Central memory CD8-positive, alpha-beta T cell (primary cell): ENCODE data around the gene SLC29A1.
"Not testable (repeated sequence)": the region's sequence is repeated elsewhere in the genome, so short reads cannot be mapped to it uniquely, and the experiment has no call there.

ENCODE experiments used
- ATAC-seq: fragments of 150-1000 bp; cut with Tn5 transposase; replicated peaks from 2 replicates; pipeline ENCODE4 v1.10.0; 2022; ENCODE audit warnings: mild to moderate bottlenecking, moderate FRiP score, moderate number of reproducible peaks; ENCODE audit not compliant: poor library complexity, severe bottlenecking; ENCODE audit errors: extremely low read depth
- DNase-seq, 2 donors: peaks; one replicate each; pipeline ENCODE4 v3.0.0; 2021; ENCODE audit warnings: low spot score in 2 of 2
- H3K27ac Mint-ChIP-seq: one replicate; pipeline ENCODE4 v1.8.0; 2022; ENCODE audit warnings: low read depth, mild to moderate bottlenecking, moderate library complexity, mixed read lengths
- H3K27me3 Mint-ChIP-seq: one replicate; pipeline ENCODE4 v1.8.0; 2022; ENCODE audit warnings: mixed read lengths
- H3K36me3 Mint-ChIP-seq: one replicate; pipeline ENCODE4 v1.8.0; 2022; ENCODE audit warnings: mild to moderate bottlenecking, moderate library complexity, mixed read lengths; ENCODE audit not compliant: insufficient read depth
- H3K4me1 Mint-ChIP-seq: one replicate; pipeline ENCODE4 v1.8.0; 2022; ENCODE audit warnings: mixed read lengths
- H3K4me3 Mint-ChIP-seq: one replicate; pipeline ENCODE4 v1.8.0; 2022; ENCODE audit warnings: mild to moderate bottlenecking, moderate library complexity, mixed read lengths
- H3K9me3 Mint-ChIP-seq: one replicate; pipeline ENCODE4 v1.8.0; 2022; ENCODE audit warnings: mixed read lengths

SLC29A1 gene

DNA sequence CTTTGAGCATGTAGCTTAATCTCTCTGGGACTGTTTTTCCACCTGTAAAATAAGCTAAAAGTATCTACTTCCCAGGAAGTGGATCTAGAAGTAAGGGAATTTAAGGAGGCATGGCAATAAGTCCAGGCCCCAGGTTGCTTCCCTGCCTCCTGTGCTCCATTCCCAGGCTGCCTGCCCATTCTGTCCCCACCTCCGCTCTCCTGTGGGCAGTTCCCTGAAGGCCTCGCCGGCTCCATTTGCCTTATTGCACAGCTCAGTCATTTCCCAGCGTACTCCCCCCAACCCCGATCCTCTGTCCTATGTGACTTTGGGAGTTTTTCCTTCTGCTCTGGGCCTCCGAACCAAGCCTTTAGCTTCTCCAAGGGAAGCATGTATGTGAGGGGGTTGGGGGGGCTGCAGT, 4.6 kb downstream of the SLC29A1 start:
- no peak for DNase-seq
- H3K9me3 Mint-ChIP-seq, result no peaks in the 10 kb centered on the region
- H3K4me3 Mint-ChIP-seq, result no peak overlapping the region
- no peak for ATAC-seq
- H3K36me3 Mint-ChIP-seq, result no peaks in the 10 kb centered on the region
- H3K4me1 Mint-ChIP-seq, result peaks cover 13% of the 10 kb centered on the region
- H3K27me3 Mint-ChIP-seq, result no peaks in the 10 kb centered on the region
- H3K27ac Mint-ChIP-seq, result no peak overlapping the region

DNA sequence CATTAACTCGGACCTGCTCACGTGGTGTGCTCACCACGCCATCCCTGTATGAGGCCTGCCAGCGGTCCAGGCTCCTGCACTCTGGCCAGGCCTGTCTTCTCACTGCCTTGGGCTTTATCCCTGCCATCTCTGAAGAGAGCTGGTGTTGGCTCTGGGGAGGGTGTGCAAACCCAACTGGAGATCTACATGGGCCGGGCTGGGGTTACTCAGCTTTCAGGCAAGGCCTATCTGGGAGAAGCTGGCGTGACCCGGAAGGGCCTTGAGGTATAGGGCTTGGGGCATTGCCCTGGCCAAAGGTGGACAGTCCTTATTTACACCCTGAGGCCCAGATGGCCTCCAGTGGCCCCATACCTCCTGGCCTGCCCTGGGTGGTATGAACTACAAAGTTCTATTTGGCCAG, 5.0 kb downstream of the SLC29A1 start:
- DNase-seq, result no peak
- H3K27me3 Mint-ChIP-seq, result no peaks in the 10 kb centered on the region
- no peaks in the 10 kb centered on the region for H3K36me3 Mint-ChIP-seq
- no peak overlapping the region for H3K4me3 Mint-ChIP-seq
- no peaks in the 10 kb centered on the region for H3K9me3 Mint-ChIP-seq
- no peak overlapping the region for H3K27ac Mint-ChIP-seq
- peaks cover 11% of the 10 kb centered on the region for H3K4me1 Mint-ChIP-seq
- no peak for ATAC-seq

DNA sequence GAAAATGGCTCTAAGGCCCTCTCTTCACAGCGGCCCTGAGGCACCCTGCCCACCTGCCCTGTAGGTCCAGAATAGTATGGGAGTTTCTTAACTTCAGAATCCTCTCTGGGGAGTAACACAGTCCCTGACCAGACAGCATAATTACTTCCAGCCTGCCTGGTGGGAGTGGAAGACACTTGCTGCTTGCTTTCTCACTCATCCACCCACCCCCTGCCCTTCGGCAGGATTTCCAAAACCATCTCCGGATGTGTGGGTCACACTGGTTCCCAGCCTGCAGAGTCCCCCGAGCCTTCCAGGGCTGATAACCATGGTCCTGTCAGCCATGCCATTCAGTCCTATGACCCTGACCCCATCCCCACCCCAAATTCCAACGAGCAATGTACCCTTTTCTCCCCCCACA, 5.4 kb downstream of the SLC29A1 start:
- ATAC-seq, result no peak
- no peak for DNase-seq
- Mint-ChIP-seq H3K27ac (no peak overlapping the region), H3K4me1 (peaks cover 15% of the 10 kb centered on the region), H3K36me3 (no peaks in the 10 kb centered on the region), H3K4me3 (no peak overlapping the region), H3K9me3 (no peaks in the 10 kb centered on the region), H3K27me3 (no peaks in the 10 kb centered on the region)

DNA sequence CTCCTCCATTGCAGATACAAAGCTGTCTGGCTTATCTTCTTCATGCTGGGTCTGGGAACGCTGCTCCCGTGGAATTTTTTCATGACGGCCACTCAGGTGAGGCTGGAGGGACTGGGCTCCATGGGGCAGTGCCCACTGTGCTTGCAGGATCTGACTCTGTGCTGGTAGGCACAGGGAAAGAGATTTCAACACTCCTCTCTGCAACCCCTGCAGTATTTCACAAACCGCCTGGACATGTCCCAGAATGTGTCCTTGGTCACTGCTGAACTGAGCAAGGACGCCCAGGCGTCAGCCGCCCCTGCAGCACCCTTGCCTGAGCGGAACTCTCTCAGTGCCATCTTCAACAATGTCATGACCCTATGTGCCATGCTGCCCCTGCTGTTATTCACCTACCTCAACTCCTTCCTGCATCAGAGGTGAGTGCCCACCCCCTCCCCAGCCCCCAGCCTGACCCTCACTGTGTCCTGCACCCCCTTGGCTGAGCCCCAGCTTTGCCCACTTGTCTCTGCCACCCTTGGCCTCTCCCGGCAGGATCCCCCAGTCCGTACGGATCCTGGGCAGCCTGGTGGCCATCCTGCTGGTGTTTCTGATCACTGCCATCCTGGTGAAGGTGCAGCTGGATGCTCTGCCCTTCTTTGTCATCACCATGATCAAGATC, 6.1 kb downstream of the SLC29A1 start:
- no peaks in the 10 kb centered on the region for H3K27me3 Mint-ChIP-seq
- no peaks in the 10 kb centered on the region for H3K36me3 Mint-ChIP-seq
- ATAC-seq, result no peak
- peaks cover 8% of the 10 kb centered on the region for H3K4me1 Mint-ChIP-seq
- DNase-seq, result no peak
- no peaks in the 10 kb centered on the region for H3K9me3 Mint-ChIP-seq
- no peak overlapping the region for H3K27ac Mint-ChIP-seq
- no peak overlapping the region for H3K4me3 Mint-ChIP-seq

DNA sequence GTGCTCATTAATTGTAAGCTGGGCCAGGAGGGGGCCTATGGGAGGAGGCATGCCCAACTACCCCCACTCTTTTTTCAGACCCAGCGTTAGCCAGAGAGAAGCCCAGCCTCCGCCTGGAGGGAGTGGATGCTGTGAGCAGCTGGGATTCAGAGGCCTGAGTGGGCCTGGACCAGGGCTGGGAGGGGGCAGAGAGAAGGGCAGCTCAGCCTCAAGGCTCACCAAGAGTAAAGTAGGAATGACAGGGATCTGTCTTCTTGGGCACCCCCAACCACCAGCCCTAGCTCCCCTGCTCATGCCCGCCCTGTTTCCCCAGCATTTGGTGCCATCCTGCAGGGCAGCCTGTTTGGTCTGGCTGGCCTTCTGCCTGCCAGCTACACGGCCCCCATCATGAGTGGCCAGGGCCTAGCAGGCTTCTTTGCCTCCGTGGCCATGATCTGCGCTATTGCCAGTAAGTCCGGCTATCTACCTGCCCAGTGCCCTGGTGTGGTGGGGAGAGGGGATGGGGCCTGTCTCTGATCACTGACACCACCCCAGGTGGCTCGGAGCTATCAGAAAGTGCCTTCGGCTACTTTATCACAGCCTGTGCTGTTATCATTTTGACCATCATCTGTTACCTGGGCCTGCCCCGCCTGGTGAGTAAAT, 6.8 kb downstream of the SLC29A1 start:
- no peaks in the 10 kb centered on the region for H3K27me3 Mint-ChIP-seq
- DNase-seq, result no peak
- no peak overlapping the region for H3K4me3 Mint-ChIP-seq
- no peaks in the 10 kb centered on the region for H3K9me3 Mint-ChIP-seq
- no peaks in the 10 kb centered on the region for H3K36me3 Mint-ChIP-seq
- H3K4me1 Mint-ChIP-seq, result peaks cover 5% of the 10 kb centered on the region
- H3K27ac Mint-ChIP-seq, result no peak overlapping the region
- no peak for ATAC-seq

DNA sequence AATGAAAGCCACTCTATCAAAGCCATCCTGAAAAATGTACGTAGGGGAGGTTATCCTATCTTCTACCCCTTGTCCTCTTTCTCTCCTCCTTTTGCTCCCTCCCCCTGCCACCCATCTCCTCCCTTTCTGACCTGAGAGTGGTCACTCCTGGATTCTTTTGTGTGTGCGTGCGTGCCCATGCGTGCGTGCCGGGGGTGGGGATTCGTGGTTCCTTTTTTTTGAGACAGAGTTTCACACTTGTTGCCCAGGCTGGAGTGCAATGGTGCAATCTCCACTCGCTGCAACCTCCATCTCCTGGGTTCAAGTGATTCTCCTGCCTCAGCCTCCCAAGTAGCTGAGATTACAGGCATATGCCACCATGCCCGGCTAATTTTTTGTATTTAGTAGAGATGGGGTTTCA, 8.0 kb downstream of the SLC29A1 start:
- H3K36me3 Mint-ChIP-seq, H3K27me3 Mint-ChIP-seq, H3K4me1 Mint-ChIP-seq, H3K4me3 Mint-ChIP-seq, H3K9me3 Mint-ChIP-seq, DNase-seq, H3K27ac Mint-ChIP-seq, ATAC-seq: not testable (repeated sequence)

DNA sequence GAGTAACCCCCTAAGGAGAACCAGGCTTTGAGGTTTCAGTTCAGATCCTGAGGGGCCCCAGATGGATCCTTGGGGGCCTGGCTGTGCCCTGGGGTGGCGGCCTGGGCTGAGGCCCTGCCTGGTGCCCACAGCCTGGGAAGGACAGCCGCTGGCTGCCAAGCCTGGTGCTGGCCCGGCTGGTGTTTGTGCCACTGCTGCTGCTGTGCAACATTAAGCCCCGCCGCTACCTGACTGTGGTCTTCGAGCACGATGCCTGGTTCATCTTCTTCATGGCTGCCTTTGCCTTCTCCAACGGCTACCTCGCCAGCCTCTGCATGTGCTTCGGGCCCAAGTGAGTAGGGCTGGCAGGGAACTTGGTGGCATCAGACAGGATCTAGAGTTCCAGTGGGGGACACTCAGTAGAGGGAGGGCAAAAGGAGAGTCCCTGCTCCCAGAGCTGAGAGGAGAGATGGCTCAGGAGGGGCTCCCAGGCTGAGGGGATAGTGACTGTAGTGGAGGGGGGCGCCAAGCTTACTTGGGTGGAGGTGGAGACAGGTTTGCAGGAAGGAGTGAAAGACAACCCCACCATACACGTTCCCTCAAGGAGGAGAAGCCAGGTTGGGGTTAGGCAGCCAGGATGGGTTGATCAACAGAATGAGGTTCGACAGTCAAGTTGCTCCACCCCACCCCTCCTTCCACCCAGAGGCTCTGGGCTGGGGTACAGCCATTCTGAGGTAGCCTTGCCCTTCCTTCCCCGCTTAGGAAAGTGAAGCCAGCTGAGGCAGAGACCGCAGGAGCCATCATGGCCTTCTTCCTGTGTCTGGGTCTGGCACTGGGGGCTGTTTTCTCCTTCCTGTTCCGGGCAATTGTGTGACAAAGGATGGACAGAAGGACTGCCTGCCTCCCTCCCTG, 9.5 kb downstream of the SLC29A1 start:
- Mint-ChIP-seq H3K4me3 (no peak overlapping the region), H3K27me3 (no peaks in the 10 kb centered on the region), H3K4me1 (peaks cover 13% of the 10 kb centered on the region), H3K36me3 (peaks cover 8% of the 10 kb centered on the region), H3K9me3 (no peaks in the 10 kb centered on the region), H3K27ac (peak overlapping the region; percentile 68)
- ATAC-seq (no peak), DNase-seq (no peak)

DNA sequence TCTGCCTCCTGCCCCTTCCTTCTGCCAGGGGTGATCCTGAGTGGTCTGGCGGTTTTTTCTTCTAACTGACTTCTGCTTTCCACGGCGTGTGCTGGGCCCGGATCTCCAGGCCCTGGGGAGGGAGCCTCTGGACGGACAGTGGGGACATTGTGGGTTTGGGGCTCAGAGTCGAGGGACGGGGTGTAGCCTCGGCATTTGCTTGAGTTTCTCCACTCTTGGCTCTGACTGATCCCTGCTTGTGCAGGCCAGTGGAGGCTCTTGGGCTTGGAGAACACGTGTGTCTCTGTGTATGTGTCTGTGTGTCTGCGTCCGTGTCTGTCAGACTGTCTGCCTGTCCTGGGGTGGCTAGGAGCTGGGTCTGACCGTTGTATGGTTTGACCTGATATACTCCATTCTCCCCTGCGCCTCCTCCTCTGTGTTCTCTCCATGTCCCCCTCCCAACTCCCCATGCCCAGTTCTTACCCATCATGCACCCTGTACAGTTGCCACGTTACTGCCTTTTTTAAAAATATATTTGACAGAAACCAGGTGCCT, 10.2 kb downstream of the SLC29A1 start:
- Mint-ChIP-seq H3K4me3 (no peak overlapping the region), H3K4me1 (peaks cover 20% of the 10 kb centered on the region)
- ATAC-seq, result no peak

DNA sequence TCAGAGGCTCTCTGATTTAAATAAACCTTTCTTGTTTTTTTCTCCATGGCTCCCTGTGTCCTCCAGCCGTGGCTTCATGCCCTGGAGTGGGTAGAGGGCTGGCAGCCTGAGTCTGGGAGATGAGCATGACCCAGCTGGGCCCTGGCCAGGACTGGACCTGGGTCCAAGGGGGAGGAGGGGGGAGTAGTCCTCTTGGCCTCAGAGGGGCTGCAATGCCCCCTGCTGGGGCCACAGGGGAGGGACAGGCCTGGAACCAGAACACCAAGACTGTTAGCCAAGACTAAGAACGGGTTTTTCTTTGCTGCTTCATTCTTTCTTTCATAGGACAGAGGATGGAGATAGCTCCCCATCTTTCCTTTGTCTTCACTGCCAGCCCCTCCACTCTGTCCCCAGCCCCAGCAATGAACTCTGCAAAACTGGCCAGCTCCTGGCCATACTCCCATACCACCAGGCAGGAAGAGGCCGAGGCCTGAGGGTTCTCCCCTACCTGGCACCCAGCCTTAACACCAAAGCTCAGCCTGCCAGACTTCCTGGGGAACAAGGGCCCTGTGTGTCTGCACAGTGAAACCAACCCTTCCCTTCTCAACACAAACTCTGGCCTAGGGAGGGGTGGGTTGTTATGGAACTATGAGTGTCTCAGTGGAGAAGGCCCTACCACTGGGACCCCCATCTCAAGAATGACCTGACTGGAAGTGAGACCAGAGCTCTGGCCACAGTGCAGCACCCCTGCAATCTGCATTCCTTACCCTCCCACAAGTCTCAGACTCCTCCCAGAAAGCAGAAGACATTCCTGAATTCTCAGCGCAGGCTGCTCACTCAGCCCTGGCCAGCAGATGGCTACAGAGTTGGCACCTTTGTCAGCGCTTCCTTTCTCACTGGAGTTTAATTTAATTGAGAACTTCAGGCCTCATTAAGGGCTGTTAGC, 11.0 kb downstream of the SLC29A1 start:
- Mint-ChIP-seq H3K27ac (no peak overlapping the region), H3K4me1 (peaks cover 21% of the 10 kb centered on the region), H3K36me3 (peaks cover 8% of the 10 kb centered on the region), H3K9me3 (no peaks in the 10 kb centered on the region), H3K27me3 (no peaks in the 10 kb centered on the region), H3K4me3 (no peak overlapping the region)
- no peak for ATAC-seq
- DNase-seq, result no peak

More for the DNA sequence above, 10.2 kb downstream of the SLC29A1 start:
- H3K27ac Mint-ChIP-seq, result no peak overlapping the region
- H3K9me3 Mint-ChIP-seq, result no peaks in the 10 kb centered on the region
- no peaks in the 10 kb centered on the region for H3K27me3 Mint-ChIP-seq
- peaks cover 8% of the 10 kb centered on the region for H3K36me3 Mint-ChIP-seq
- no peak for DNase-seq

DNA sequence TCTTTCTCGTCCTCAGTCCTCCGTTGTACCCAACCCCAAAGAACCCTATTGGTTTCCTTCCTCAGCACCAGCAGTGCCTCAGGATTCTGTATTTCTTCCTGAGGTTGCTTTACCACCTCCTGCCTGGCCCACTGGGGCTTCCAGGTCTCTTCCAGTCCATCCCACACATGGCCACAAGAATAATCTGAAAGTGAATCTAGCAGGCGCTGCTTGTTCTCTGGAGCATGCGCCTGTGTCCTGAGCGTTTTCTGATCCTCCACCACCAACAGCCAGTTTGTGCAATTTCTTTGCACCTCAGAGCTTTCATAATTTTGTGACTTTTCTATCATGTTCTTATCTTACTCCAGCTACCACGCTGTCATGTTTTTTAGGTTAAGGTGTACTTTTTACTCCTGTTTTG, 11.9 kb downstream of the SLC29A1 start:
- DNase-seq, result no peak
- ATAC-seq, result no peak
- H3K9me3 Mint-ChIP-seq, result no peaks in the 10 kb centered on the region
- peaks cover 8% of the 10 kb centered on the region for H3K36me3 Mint-ChIP-seq
- H3K27me3 Mint-ChIP-seq, result no peaks in the 10 kb centered on the region
- peaks cover 21% of the 10 kb centered on the region for H3K4me1 Mint-ChIP-seq
- H3K4me3 Mint-ChIP-seq, result no peak overlapping the region
- no peak overlapping the region for H3K27ac Mint-ChIP-seq

DNA sequence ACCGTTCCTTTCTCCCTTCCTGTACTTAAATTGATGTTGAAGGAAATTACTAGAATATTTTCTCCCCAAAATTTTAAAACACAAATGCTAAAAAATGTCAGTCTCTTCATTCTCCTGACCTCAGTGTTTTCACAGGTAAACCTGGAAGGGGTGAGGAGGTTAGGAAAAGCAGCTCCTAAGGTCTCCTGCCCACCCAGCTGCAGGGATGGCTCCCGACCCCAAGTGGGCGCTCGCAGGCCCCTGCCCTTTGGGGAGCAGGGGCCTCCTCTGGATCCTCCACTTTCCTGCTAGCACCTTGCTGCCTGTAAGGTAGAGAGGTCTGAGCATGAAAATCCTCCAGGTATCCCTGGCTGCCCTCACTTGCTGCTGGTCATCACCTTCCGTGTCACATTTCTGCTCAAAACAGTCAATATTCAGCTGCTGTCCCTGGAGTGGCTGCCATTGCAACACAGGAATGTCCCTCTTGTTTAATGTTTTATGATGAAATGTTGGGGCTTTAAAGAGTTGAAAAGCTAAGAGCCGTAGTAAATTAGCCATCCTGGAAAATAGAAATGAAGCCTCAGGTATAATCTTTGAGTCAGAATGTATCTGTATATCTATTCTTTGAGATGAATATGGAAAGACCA, 12.6 kb downstream of the SLC29A1 start:
- Mint-ChIP-seq H3K27ac (no peak overlapping the region), H3K4me1 (peaks cover 21% of the 10 kb centered on the region), H3K9me3 (no peaks in the 10 kb centered on the region), H3K27me3 (no peaks in the 10 kb centered on the region), H3K36me3 (peaks cover 8% of the 10 kb centered on the region), H3K4me3 (no peak overlapping the region)
- ATAC-seq (no peak), DNase-seq (no peak)
